OCI-LY1 (cell line): Measurements from ENCODE around the gene CHRNA3.

ENCODE experiments used
- EZH2 ChIP-seq: fragments of 200-600 bp; sonication (generic), shearing (Covaris generic); IDR thresholded peaks from 2 replicates; pipeline ENCODE4 v1.8.0; 2017; ENCODE audit warnings: borderline replicate concordance, mixed run types, mild to moderate bottlenecking, antibody characterized with exemption, low read length, moderate library complexity, mixed read lengths
- TF ChIP-seq, protein P1 (sequence below): fragments of 200-600 bp; sonication (generic), shearing (Covaris generic); IDR thresholded peaks from 2 replicates; pipeline ENCODE4 v1.5.1; 2017; ENCODE audit warnings: mild to moderate bottlenecking, antibody characterized with exemption, low read length, moderate library complexity, mixed read lengths

DNA sequence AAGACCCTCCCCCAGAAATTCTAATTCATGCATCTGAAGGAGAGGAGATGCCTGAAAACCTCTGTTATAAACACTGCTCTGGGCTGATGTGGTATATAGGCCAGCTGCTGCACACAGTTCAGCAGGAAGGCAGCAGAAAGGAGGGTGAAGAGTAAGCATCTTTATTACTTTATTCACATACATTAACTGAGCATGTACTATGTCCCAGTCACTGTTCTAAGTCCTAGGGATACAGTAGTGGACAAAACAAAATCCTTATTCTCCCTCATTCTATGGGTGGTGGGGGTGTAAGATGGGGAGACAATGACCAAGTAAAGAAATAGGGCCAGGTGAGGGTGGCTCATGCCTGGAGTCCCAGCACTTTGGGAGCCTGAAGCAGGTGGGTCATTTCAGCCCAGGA, 38.0 kb upstream of the CHRNA3 start:
- TF ChIP-seq, protein P1, sequence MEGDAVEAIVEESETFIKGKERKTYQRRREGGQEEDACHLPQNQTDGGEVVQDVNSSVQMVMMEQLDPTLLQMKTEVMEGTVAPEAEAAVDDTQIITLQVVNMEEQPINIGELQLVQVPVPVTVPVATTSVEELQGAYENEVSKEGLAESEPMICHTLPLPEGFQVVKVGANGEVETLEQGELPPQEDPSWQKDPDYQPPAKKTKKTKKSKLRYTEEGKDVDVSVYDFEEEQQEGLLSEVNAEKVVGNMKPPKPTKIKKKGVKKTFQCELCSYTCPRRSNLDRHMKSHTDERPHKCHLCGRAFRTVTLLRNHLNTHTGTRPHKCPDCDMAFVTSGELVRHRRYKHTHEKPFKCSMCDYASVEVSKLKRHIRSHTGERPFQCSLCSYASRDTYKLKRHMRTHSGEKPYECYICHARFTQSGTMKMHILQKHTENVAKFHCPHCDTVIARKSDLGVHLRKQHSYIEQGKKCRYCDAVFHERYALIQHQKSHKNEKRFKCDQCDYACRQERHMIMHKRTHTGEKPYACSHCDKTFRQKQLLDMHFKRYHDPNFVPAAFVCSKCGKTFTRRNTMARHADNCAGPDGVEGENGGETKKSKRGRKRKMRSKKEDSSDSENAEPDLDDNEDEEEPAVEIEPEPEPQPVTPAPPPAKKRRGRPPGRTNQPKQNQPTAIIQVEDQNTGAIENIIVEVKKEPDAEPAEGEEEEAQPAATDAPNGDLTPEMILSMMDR: no peak
- no peak for TF ChIP-seq EZH2
